Panc1 (cell line): Measurements from ENCODE around the gene OR9K2. TPM values are rescaled to one million over a fixed set of nuclear protein-coding genes. Genes with fewer than 3 reads are reported as not detected.

Experiments used
- ATAC-seq: fragments of 200-7000 bp; cut with Tn5 transposase; 2 replicates; pipeline ENCODE4 v1.9.1; 2020; ENCODE audit warnings: mild to moderate bottlenecking, moderate library complexity
- Bru-seq: library from RNA; stranded (reverse); fragments of 400-500 nt; gene quantifications from one replicate; lab custom pipeline; 2021; lab: Mats Ljungman, UMichigan
- BruChase-seq, 2 experiments: library from RNA; stranded (reverse); fragments of 400-500 nt; gene quantifications; one replicate each; lab custom pipeline; 2021; lab: Mats Ljungman, UMichigan
- BruUV-seq: library from RNA; stranded (reverse); fragments of 400-500 nt; replicated peaks from 2 replicates; lab custom pipeline; 2021; lab: Mats Ljungman, UMichigan
- CTCF ChIA-PET: fragments of 300-600 bp; sonication (Branson Sonifier 250); formaldehyde crosslinking; loops from one replicate; lab custom pipeline; 2022; ENCODE audit warnings: antibody characterized with exemption; lab: Charles Lee
- POLR2A ChIA-PET: fragments of 300-600 bp; sonication (Branson Sonifier 250); formaldehyde crosslinking; loops from one replicate; lab custom pipeline; 2022; ENCODE audit warnings: antibody characterized with exemption; lab: Charles Lee
- DNase-seq: peaks from one replicate; pipeline ENCODE4 v3.0.0-alpha.2; 2010; ENCODE audit warnings: low read depth, low spot score
- H3K27ac ChIP-seq: 2 replicates; pipeline ENCODE4 v1.5.1; 2011; ENCODE audit warnings: mild to moderate bottlenecking, low read length, inconsistent platforms
- H3K27me3 ChIP-seq: fragments of 200-500 bp; sonication (Bioruptor generic); 2 replicates; pipeline ENCODE4 v1.6.0; 2014; ENCODE audit warnings: low read length, inconsistent platforms; ENCODE audit not compliant: control insufficient read depth, insufficient read depth
- H3K36me3 ChIP-seq: fragments of 200-500 bp; sonication (Bioruptor generic); 2 replicates; pipeline ENCODE4 v1.5.1; 2014; ENCODE audit warnings: inconsistent platforms, mild to moderate bottlenecking, low read length, moderate library complexity; ENCODE audit not compliant: control insufficient read depth, insufficient read depth
- H3K4me1 ChIP-seq: 2 replicates; pipeline ENCODE4 v1.5.1; 2011; ENCODE audit warnings: inconsistent platforms, mild to moderate bottlenecking, low read length, moderate library complexity; ENCODE audit not compliant: control insufficient read depth, insufficient read depth
- H3K4me3 ChIP-seq, 2 experiments: 2 replicates each; pipeline ENCODE4 v1.5.1; 2011 to 2012; ENCODE audit warnings: low read depth in 2 of 2, low read length in 2 of 2, mild to moderate bottlenecking in 2 of 2, inconsistent platforms in 1 of 2, moderate library complexity in 1 of 2
- H3K9me3 ChIP-seq: fragments of 200-500 bp; sonication (Bioruptor generic); 2 replicates; pipeline ENCODE4 v1.5.1; 2014; ENCODE audit warnings: low read depth, mild to moderate bottlenecking, inconsistent platforms, low read length, moderate library complexity; ENCODE audit not compliant: control insufficient read depth, insufficient read depth
- CTCF ChIP-seq: fragments of 450-650 bp; IDR thresholded peaks from 2 replicates; pipeline ENCODE4 v1.5.1; 2017; ENCODE audit warnings: mild to moderate bottlenecking
- POLR2AphosphoS5 ChIP-seq: IDR thresholded peaks from 2 replicates; pipeline ENCODE4 v1.6.1; 2012; ENCODE audit warnings: mild to moderate bottlenecking, low read depth, low read length, moderate library complexity
- REST ChIP-seq, 2 experiments: IDR thresholded peaks; 2 replicates each; pipeline ENCODE4 v1.6.1; 2011 to 2012; ENCODE audit warnings: low read depth in 2 of 2, control low read depth in 1 of 2, low read length in 1 of 2, mild to moderate bottlenecking in 1 of 2, moderate library complexity in 1 of 2; ENCODE audit not compliant: insufficient read depth in 1 of 2
- SIN3A ChIP-seq: IDR thresholded peaks from 2 replicates; pipeline ENCODE4 v1.6.1; 2012; ENCODE audit warnings: low read depth, mild to moderate bottlenecking, low read length, moderate library complexity, borderline replicate concordance; ENCODE audit not compliant: insufficient read depth
- TCF7L2 ChIP-seq: IDR thresholded peaks from 2 replicates; pipeline ENCODE4 v1.6.1; 2011; ENCODE audit warnings: mild to moderate bottlenecking, low read depth, low read length, inconsistent platforms
- in situ Hi-C: cut with HindIII; loops from 2 replicates; pipeline ENCODE4 v1.10.0; 2016; ENCODE audit warnings: low sequenced_read_pairs, low pct_unique_long_range_greater_than_20kb
- intact Hi-C: fragments of 100-400 bp; cut with micrococcal nuclease; formaldehyde crosslinking; loops from one replicate; pipeline ENCODE4 v1.10.0; 2022; ENCODE audit not compliant: unreplicated experiment
- long read RNA-seq: library from polyadenylated mRNA; unstranded; transcript quantifications from one replicate; pipeline ENCODE4 v2.0.0, GENCODE V29; 2021; ENCODE audit not compliant: unreplicated experiment
- polyA plus RNA-seq: library from polyadenylated mRNA; unstranded; fragments of >200 nt; gene quantifications from one replicate; pipeline ENCODE4 v1.2.1, GENCODE V29; 2012; ENCODE audit warnings: missing spikeins; ENCODE audit not compliant: insufficient read length
- total RNA-seq: library from RNA; stranded (reverse); gene quantifications from one replicate; pipeline ENCODE4 v1.2.1, GENCODE V29; 2021; ENCODE audit not compliant: unreplicated experiment

OR9K2 gene
- total RNA-seq (not detected), Bru-seq, nascent RNA (not detected), BruChase-seq, experiment 1, labeled RNA remaining after a 2-hour chase (not detected), BruChase-seq, experiment 2, labeled RNA remaining after a 6-hour chase (not detected)
- polyA plus RNA-seq = not detected
- long read RNA-seq = 0 reads

GRCh38 chr12:55126106-55126505, at the start of gene OR9K2:
OR9K2 (plus strand) TSS chr12:55126406; CDS start chr12:55129835, 3,429 bp downstream.
- H3K36me3 ChIP-seq = no peaks in the 10 kb centered on the region
- no peaks in the 10 kb centered on the region; the same call in none of the 2 replicates for H3K27me3 ChIP-seq
- no peak within 1 kb of the TSS for H3K4me3 ChIP-seq
- intact Hi-C loops = no loop called here
- ATAC-seq = no peak
- no peak for DNase-seq
- ChIA-PET CTCF (no interaction called here), POLR2A (no interaction called here)
- in situ Hi-C loops = no loop called here
- TF ChIP-seq CTCF (no peak), REST (IDR thresholded peaks at IDR 0.05; ENCODE audit: insufficient read depth in 1 of 2, low read depth in 2 of 2, low read length in 1 of 2) (no peak), SIN3A (no peak)
- no peak within 1 kb of the TSS for H3K27ac ChIP-seq
- H3K9me3 ChIP-seq = no peaks in the 10 kb centered on the region
- BruUV-seq = no TSS peak
- H3K4me1 ChIP-seq = no peaks in the 10 kb centered on the region

- H3K4me1 ChIP-seq = no peaks in the 10 kb centered on the region
- no peak overlapping the region for H3K4me3 ChIP-seq
- CTCF ChIA-PET = no interaction called here
- no peak for ATAC-seq
- TF ChIP-seq POLR2AphosphoS5 = no peak
- TF ChIP-seq SIN3A = no peak
- TF ChIP-seq CTCF = no peak; the same call in 1 of the 2 replicates
- no peak for TF ChIP-seq TCF7L2
- no peak for TF ChIP-seq REST (IDR thresholded peaks at IDR 0.05; ENCODE audit: insufficient read depth in 1 of 2, low read depth in 2 of 2, low read length in 1 of 2)
- in situ Hi-C loops = no loop called here
- POLR2A ChIA-PET = no interaction called here
- no peaks in the 10 kb centered on the region for H3K9me3 ChIP-seq
- no peaks in the 10 kb centered on the region for H3K36me3 ChIP-seq
- H3K27ac ChIP-seq = no peak overlapping the region
- intact Hi-C loops = no loop called here
- no peak for DNase-seq
- peaks cover 11% of the 10 kb centered on the region for H3K27me3 ChIP-seq
- no TSS peak for BruUV-seq
These were observed 33.6 kb upstream of the OR9K2 start for GRCh38 chr12:55092579-55092978.
